ENCODE data around the gene TMEM59.
"Not testable (repeated sequence)": the region's sequence is repeated elsewhere in the genome, so short reads cannot be mapped to it uniquely, and the experiment has no call there.

The TMEM59 gene

DNA sequence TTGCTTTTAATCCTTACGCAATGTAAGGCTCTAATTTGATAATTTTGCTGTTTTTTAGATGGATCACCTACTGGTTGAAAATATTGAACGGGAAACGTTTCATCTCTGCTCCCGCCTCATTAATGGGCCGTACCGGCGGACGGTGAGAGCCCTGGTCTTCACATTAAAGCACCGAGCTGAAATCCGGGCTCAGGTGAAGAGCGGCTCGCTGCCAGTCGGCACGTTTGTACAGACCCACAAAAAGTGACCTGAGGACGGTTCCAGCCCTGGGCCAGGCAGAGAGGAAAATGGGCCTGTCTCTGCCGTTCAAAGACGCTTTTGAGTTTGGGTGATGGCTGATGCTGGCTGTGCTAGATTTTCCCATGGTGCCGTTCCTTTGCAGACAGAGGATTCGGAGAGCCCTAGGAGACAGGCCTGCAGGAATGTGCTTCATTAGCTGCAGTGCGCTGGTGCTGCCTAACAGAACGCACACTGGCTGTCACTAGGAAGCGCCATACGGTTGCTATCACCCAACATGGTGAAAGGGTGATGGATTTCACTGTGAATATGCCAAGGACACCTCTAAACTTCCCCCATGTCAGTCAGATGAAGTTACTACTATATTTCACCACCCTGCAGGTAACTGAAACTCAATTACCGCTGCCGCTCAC lies 43.3 kb upstream of the TMEM59 start:
- H3K27ac ChIP-seq (ENCODE audit: low read depth, low read length) = no peak overlapping the region

DNA sequence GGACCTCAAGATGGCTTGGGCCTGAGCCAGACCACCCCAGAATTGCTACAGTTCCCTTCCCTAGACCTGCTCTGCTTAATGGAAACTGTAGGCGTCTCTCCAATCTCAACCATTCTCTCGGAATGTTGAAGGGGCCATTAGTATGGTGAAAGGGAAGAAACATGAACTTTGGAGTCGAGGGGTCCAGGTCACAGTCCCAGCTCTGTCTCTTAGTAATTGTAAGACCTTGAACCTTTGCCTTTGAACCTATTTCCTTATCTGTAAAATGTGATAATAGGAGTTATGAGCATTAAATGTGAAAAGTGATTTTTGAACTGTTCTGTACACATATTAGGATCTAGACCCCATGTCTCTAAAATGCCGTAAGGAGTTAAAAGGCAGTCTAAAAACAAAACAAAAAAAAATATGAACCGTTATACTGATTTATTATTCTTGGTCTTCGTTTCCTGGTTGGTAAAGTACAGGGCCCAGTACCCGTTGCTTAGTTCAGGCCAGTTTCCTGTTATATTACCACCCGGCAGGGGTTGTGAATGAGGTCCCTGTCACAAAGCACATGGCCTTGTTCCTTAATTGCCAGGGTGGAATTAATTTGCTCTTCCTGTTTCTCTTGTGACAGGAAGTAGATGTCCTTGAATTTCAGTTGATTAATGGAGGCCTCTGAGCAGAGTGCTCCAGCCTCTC lies 42.7 kb upstream of the TMEM59 start:
- H3K4me2 ChIP-seq (ENCODE audit: low read length) = no peak overlapping the region
- no peak overlapping the region for H3K4me3 ChIP-seq (ENCODE audit: low read length)
- no peaks in the 10 kb centered on the region for H3K27me3 ChIP-seq (ENCODE audit: control insufficient read depth, low read length)
- no peaks in the 10 kb centered on the region for H3K9me2 ChIP-seq (replicated peaks; ENCODE audit: control insufficient read depth, low read length)
- no peaks in the 10 kb centered on the region for H4K20me1 ChIP-seq (ENCODE audit: control insufficient read depth, insufficient read depth, low read depth, low read length)
- H3K36me3 ChIP-seq (ENCODE audit: control insufficient read depth, low read length) = peaks cover 8% of the 10 kb centered on the region; the same call in 1 of the 2 replicates
- no peak for TF ChIP-seq EZH2phosphoT487 (IDR thresholded peaks at IDR 0.05; ENCODE audit: borderline replicate concordance, low read length)
- TF ChIP-seq, protein P1, sequence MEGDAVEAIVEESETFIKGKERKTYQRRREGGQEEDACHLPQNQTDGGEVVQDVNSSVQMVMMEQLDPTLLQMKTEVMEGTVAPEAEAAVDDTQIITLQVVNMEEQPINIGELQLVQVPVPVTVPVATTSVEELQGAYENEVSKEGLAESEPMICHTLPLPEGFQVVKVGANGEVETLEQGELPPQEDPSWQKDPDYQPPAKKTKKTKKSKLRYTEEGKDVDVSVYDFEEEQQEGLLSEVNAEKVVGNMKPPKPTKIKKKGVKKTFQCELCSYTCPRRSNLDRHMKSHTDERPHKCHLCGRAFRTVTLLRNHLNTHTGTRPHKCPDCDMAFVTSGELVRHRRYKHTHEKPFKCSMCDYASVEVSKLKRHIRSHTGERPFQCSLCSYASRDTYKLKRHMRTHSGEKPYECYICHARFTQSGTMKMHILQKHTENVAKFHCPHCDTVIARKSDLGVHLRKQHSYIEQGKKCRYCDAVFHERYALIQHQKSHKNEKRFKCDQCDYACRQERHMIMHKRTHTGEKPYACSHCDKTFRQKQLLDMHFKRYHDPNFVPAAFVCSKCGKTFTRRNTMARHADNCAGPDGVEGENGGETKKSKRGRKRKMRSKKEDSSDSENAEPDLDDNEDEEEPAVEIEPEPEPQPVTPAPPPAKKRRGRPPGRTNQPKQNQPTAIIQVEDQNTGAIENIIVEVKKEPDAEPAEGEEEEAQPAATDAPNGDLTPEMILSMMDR (IDR thresholded peaks at IDR 0.05; ENCODE audit: low read depth, low read length, poor library complexity, severe bottlenecking) = no peak
- no peaks in the 10 kb centered on the region for H3K79me2 ChIP-seq (ENCODE audit: control insufficient read depth, low read length)
- no peaks in the 10 kb centered on the region for H3F3A ChIP-seq (ENCODE audit: control insufficient read depth, insufficient read depth)
- no peak overlapping the region for H3K27ac ChIP-seq (ENCODE audit: low read depth, low read length)
- H3K4me1 ChIP-seq (ENCODE audit: control insufficient read depth, low read length) = peaks cover 6% of the 10 kb centered on the region; the same call in 1 of the 2 replicates
- no peaks in the 10 kb centered on the region for H3K9me3 ChIP-seq (ENCODE audit: control insufficient read depth, insufficient read depth, low read length)

More for the DNA sequence above, 43.3 kb upstream of the TMEM59 start:
- Histone ChIP-seq H3K79me2 (ENCODE audit: control insufficient read depth, low read length) (no peaks in the 10 kb centered on the region), H3K4me1 (ENCODE audit: control insufficient read depth, low read length) (peaks cover 6% of the 10 kb centered on the region; the same call in 1 of the 2 replicates), H3K9me3 (ENCODE audit: control insufficient read depth, insufficient read depth, low read length) (no peaks in the 10 kb centered on the region), H3F3A (ENCODE audit: control insufficient read depth, insufficient read depth) (no peaks in the 10 kb centered on the region), H4K20me1 (ENCODE audit: control insufficient read depth, insufficient read depth, low read depth, low read length) (no peaks in the 10 kb centered on the region), H3K4me2 (ENCODE audit: low read length) (no peak overlapping the region), H3K36me3 (ENCODE audit: control insufficient read depth, low read length) (peaks cover 8% of the 10 kb centered on the region; the same call in 1 of the 2 replicates), H3K27me3 (ENCODE audit: control insufficient read depth, low read length) (no peaks in the 10 kb centered on the region), H3K4me3 (ENCODE audit: low read length) (no peak overlapping the region), H3K9me2 (replicated peaks; ENCODE audit: control insufficient read depth, low read length) (no peaks in the 10 kb centered on the region)
- TF ChIP-seq EZH2phosphoT487 (IDR thresholded peaks at IDR 0.05; ENCODE audit: borderline replicate concordance, low read length) = no peak
- TF ChIP-seq, protein P1 (IDR thresholded peaks at IDR 0.05; ENCODE audit: low read depth, low read length, poor library complexity, severe bottlenecking) = no peak

DNA sequence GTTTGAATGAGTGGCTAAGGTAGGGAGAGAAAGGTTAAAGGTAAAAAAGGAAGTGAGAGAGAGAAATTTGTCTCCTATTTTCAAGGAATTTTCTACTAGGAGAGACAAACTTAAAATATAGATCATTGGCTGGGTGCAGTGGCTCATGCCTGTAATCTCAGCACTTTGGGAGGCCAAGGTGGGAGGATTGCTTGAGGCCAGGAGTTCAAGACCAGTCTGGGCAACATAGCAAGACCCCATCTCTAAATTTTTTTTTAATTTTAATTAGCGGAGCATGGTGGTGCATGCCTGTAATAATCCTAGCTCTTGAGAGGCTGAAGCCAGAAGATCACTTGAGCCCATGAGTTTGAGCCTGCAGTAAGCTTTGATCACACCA lies 41.7 kb upstream of the TMEM59 start:
- H3K9me3 ChIP-seq (ENCODE audit: control insufficient read depth, insufficient read depth, low read length); H4K20me1 ChIP-seq (ENCODE audit: control insufficient read depth, insufficient read depth, low read depth, low read length); H3K4me2 ChIP-seq (ENCODE audit: low read length); H3K9me2 ChIP-seq (replicated peaks; ENCODE audit: control insufficient read depth, low read length); H3K4me3 ChIP-seq (ENCODE audit: low read length); H3K79me2 ChIP-seq (ENCODE audit: control insufficient read depth, low read length); H3K27me3 ChIP-seq (ENCODE audit: control insufficient read depth, low read length); H3K27ac ChIP-seq (ENCODE audit: low read depth, low read length); H3F3A ChIP-seq (ENCODE audit: control insufficient read depth, insufficient read depth); H3K4me1 ChIP-seq (ENCODE audit: control insufficient read depth, low read length); H3K36me3 ChIP-seq (ENCODE audit: control insufficient read depth, low read length): not testable (repeated sequence)
